GM19023 (cell line): ENCODE results near the gene POLL.

Experiments used
- ATAC-seq: cut with Tn5 transposase; IDR thresholded peaks from one replicate; pipeline ENCODE4 v1.9.1; 2021; ENCODE audit warnings: mild to moderate bottlenecking, moderate library complexity; ENCODE audit not compliant: unreplicated experiment

The POLL gene

DNA sequence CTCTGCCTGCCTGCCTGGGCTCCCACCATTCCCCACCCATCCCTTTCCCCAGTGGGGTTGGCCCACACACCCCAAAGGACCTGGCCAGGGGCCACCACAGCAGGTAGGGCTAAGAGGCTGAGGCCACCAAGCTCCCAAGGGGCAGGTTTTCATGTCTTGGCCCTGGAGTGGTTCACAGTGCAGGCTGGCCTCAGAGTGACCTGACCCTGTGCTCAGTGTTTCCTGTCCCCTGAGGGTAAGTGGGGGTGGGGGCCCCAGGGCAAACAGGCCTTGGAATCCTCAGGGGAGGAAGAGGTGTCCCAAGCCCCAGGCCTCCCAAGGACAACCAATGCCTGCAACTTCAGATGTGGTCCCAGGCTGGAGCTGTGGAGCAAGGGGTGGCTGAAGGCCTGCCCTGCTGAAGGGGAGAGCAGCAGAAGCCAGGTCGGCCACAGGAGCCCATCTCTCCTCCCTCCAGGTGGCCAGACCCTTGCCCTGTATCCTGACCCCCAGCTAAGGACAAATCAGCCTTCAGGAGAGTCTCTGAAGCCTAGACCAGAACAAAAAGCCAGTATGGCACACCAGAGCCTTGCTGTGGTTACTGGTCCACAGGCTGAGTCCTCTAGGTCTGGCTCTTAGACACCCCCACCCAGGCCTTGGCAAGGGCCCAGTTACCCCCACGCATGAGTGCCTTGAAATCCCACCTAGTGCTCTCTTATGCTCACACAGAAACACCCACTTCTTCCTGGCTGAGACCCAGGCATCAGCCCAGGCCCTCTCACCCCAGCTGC, 27.6 kb downstream of the POLL start:
- ATAC-seq: no peak

- ATAC-seq: no peak
Observed at GRCh38 chr10:101559596-101560297, 28.3 kb downstream of the POLL start.

GRCh38 chr10:101558671-101559595, 29.1 kb downstream of the POLL start:
- ATAC-seq: no peak

DNA sequence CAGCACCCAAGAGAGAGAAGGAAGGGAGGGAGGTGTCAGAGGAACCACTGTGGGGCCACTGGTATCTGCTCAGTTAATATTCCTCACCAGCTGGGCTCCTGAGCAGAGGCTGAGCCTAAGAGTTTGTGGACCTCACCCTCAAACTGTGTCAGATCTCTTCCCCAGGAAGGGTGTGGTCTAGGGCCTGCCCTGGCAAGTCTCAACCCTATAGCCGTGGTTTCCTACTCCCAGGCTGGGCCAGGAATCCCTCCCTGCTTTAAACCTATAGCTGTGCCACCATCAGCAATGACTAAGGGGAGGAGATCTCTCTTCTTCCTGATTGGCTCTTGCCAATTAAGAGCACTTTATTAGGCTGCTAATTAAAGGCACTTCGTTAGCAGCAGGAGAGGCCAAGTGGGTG, 29.9 kb downstream of the POLL start:
- no peak for ATAC-seq

GRCh38 chr10:101557541-101557940, 30.5 kb downstream of the POLL start:
- no peak for ATAC-seq

GRCh38 chr10:101552442-101552841, 35.6 kb downstream of the POLL start:
- no peak for ATAC-seq

GRCh38 chr10:101550965-101551364, 37.1 kb downstream of the POLL start:
- no peak for ATAC-seq

GRCh38 chr10:101545898-101546297, 42.2 kb downstream of the POLL start:
- ATAC-seq: no peak

DNA sequence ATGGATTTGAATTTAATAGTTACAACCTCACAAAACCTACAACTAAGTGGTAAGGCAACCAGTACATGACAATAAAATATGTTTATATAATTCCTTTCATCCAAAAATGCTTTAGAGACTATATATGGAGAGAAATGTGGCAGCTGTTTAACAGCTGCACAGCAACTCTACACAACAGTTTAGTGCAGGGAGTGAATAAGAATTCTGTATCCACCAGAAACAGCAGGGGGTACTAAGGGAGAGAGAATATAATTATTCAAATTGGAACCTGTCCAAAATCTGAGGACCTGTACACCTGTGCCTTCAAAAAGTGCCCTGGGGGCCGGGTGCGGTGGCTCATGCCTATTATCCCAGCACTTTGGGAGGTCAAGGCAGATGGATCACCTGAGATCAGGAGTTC, 49.6 kb downstream of the POLL start:
- no peak for ATAC-seq

GRCh38 chr10:101536800-101537199, 51.3 kb downstream of the POLL start:
- ATAC-seq: no peak

DNA sequence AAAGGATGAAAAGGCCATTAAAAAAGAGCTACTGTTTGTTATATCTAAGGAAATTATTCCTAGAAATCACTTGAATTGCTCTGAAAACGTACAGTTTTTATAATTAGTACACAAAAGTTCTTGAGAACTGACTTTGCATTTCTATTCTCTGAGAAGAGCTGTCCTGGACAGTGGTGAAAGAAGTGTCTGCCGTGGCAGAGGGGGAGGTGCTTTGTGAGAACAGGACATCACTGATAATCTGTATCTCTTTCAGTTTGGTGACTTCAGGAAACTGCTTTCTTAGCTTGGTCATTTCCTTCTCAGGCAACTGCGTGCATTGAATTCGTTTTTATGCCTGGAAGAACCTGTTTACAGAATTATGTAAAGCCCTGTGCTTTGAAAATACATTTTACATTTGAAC, 52.1 kb downstream of the POLL start:
- no peak for ATAC-seq

- no peak for ATAC-seq
Observed at GRCh38 chr10:101529725-101530553, 58.1 kb downstream of the POLL start.

DNA sequence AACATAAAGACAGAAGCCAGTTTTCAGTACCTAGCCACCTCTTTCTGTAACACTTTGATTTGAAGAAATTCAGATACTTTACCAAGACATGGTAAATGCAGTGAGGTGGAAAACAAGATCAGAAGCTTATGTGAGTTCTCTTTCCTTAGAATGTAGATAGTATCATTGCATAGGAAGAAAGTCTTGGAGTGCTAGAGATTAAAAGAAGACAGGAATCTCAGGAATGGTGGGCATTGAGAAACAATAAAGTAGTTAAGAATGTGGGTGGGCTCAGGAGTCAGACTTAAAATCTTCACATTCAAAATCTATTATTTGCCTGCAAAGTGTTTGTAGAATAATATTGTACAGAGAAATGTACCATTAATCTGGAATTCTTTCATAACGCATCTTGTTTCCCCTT, 58.9 kb downstream of the POLL start:
- ATAC-seq: no peak
